Muscle of back (tissue), 11 donors: ENCODE measurements around the gene KIF2C. TPM values are rescaled to one million over a fixed set of nuclear protein-coding genes. Genes with fewer than 3 reads are reported as not detected.
"Not testable (repeated sequence)": the region's sequence is repeated elsewhere in the genome, so short reads cannot be mapped to it uniquely, and the experiment has no call there.

Source experiments
- DNase-seq, 3 donors: peaks; one replicate each; pipeline versions ENCODE4 v3.0.0 to v3.0.0-alpha.2; 2013
- polyA plus RNA-seq, 10 donors: library from polyadenylated mRNA; unstranded; fragments of 120-200 nt; gene quantifications; one replicate each; pipeline ENCODE4 v1.2.1, GENCODE V29; 2013; ENCODE audit not compliant: insufficient read length in 10 of 10

The KIF2C gene
- polyA plus RNA-seq, 10 donors, result 8.2 to 19.1 (median 11.4) TPM

- no peak for DNase-seq
Observed at GRCh38 chr1:44717653-44718052, 22.0 kb upstream of the KIF2C start.

- no peak for DNase-seq
Observed at GRCh38 chr1:44718091-44718490, 21.5 kb upstream of the KIF2C start.

- DNase-seq, result no peak
Observed at GRCh38 chr1:44719318-44719717, 20.3 kb upstream of the KIF2C start.

- no peak for DNase-seq
Observed at GRCh38 chr1:44720281-44720680, 19.4 kb upstream of the KIF2C start.

GRCh38 chr1:44721485-44722361 is 17.9 kb upstream of the KIF2C start:
- DNase-seq, result peak; percentile 39 to 72 (median 62)

- no peak for DNase-seq
Observed at GRCh38 chr1:44723064-44723463, 16.6 kb upstream of the KIF2C start.

- DNase-seq, result no peak
Observed at GRCh38 chr1:44723496-44724295, 15.9 kb upstream of the KIF2C start.

- no peak for DNase-seq
Observed at GRCh38 chr1:44724296-44724954, 15.2 kb upstream of the KIF2C start.

- no peak for DNase-seq
Observed at GRCh38 chr1:44724955-44725698, 14.5 kb upstream of the KIF2C start.

- peak; percentile 95 to 97 (median 96) for DNase-seq
Observed at GRCh38 chr1:44730741-44731512, 8.7 kb upstream of the KIF2C start, which contains the start of gene RNU5D-1. Gene RNU5D-1 (minus strand): TSS chr1:44731170.

- DNase-seq, result peak in 2 of 3 donors; percentile 31 to 67
Observed at GRCh38 chr1:44733365-44733764, 6.3 kb upstream of the KIF2C start.

GRCh38 chr1:44733784-44734183 is 5.9 kb upstream of the KIF2C start:
- no peak for DNase-seq

GRCh38 chr1:44735992-44736391 is 3.6 kb upstream of the KIF2C start:
- no peak for DNase-seq

- DNase-seq, result not testable (repeated sequence)
Observed at GRCh38 chr1:44738953-44739306, 707 bp upstream of the KIF2C start.

- DNase-seq, result peak in 1 of 3 donors; percentile 38
Observed at GRCh38 chr1:44740179-44740617, 561 bp downstream of the KIF2C start.

- DNase-seq, result no peak
Observed at GRCh38 chr1:44743211-44743610, 3.6 kb downstream of the KIF2C start.

- DNase-seq, result no peak
Observed at GRCh38 chr1:44747878-44748277, 8.2 kb downstream of the KIF2C start.

GRCh38 chr1:44757420-44757819 is 17.8 kb downstream of the KIF2C start:
- no peak for DNase-seq

GRCh38 chr1:44759077-44759476 is 19.4 kb downstream of the KIF2C start:
- DNase-seq, result no peak

GRCh38 chr1:44760876-44761275 is 21.2 kb downstream of the KIF2C start:
- no peak for DNase-seq

- not testable (repeated sequence) for DNase-seq
Observed at GRCh38 chr1:44766421-44766820, 26.8 kb downstream of the KIF2C start.
